Lung (tissue), 12 donors: ENCODE data around the gene KIAA1217. TPM values are rescaled to one million over a fixed set of nuclear protein-coding genes. Genes with fewer than 3 reads are reported as not detected.

Source experiments
- ATAC-seq: fragments of 200-7000 bp; cut with Tn5 transposase; one replicate; pipeline ENCODE4 v1.9.1; 2020; ENCODE audit warnings: moderate number of reproducible peaks; ENCODE audit not compliant: insufficient read depth, low FRiP score
- DNase-seq, 3 donors: peaks; one replicate each; pipeline ENCODE4 v3.0.0-alpha.2; 2013 to 2017
- H3K27ac ChIP-seq, 2 donors: one replicate each; pipeline ENCODE4 v1.5.1; 2013; ENCODE audit warnings: mild to moderate bottlenecking in 2 of 2, moderate library complexity in 2 of 2, control low read depth in 1 of 2, inconsistent platforms in 1 of 2, low read depth in 1 of 2, low read length in 1 of 2
- H3K27me3 ChIP-seq, 3 donors: one replicate each; pipeline ENCODE4 v1.5.1; 2013; ENCODE audit warnings: low read length in 2 of 3; ENCODE audit not compliant: control insufficient read depth in 3 of 3, insufficient read depth in 3 of 3
- H3K36me3 ChIP-seq, 4 donors: one replicate each; pipeline ENCODE4 v1.5.1; 2013; ENCODE audit warnings: low read length in 4 of 4, mild to moderate bottlenecking in 1 of 4, moderate library complexity in 1 of 4; ENCODE audit not compliant: control insufficient read depth in 4 of 4, insufficient read depth in 4 of 4
- H3K4me1 ChIP-seq, 5 donors: one replicate each; pipeline ENCODE4 v1.5.1; 2013; ENCODE audit warnings: low read length in 5 of 5, mild to moderate bottlenecking in 2 of 5, moderate library complexity in 1 of 5; ENCODE audit not compliant: control insufficient read depth in 5 of 5, insufficient read depth in 5 of 5
- H3K4me3 ChIP-seq: one replicate; pipeline ENCODE4 v1.5.1; 2013; ENCODE audit warnings: mild to moderate bottlenecking, control low read depth, moderate library complexity
- H3K9ac ChIP-seq, 2 donors: one replicate each; pipeline ENCODE4 v1.5.1; 2013; ENCODE audit warnings: low read length in 2 of 2, control low read depth in 1 of 2; ENCODE audit not compliant: insufficient read depth in 1 of 2
- H3K9me3 ChIP-seq, 4 donors: one replicate each; pipeline ENCODE4 v1.5.1; 2013; ENCODE audit warnings: low read length in 3 of 4, mild to moderate bottlenecking in 1 of 4, moderate library complexity in 1 of 4; ENCODE audit not compliant: control insufficient read depth in 4 of 4, insufficient read depth in 3 of 4
- WGBS, 2 donors: extraction: QIAGEN DNeasy Blood & Tissue Kit; methylation state at CpG; one replicate each; pipeline ENCODE4 v1.1.7; 2013; 5-methylcytosine and 5-hydroxymethylcytosine counted together
- polyA plus RNA-seq, 2 donors: library from polyadenylated mRNA; stranded (reverse); fragments of 200-250 nt; gene quantifications; one replicate each; pipeline ENCODE4 v1.2.1, GENCODE V29; 2013
- total RNA-seq, 2 donors: library from RNA; depleted of rRNA in 1 of 2; stranded (reverse); fragments of >200 nt in 1 of 2; gene quantifications; one replicate each; pipeline ENCODE4 v1.2.1, GENCODE V29; 2014 to 2021
- TF ChIP-seq, protein P1 (sequence below): IDR thresholded peaks from 2 replicates; pipeline ENCODE4 v1.5.1; 2012; ENCODE audit warnings: mild to moderate bottlenecking; ENCODE audit errors: control extremely low read depth, extremely low read depth
- donor health status: control.
- donor health status: control.
- donor health status: Bipolar disorder and iron deficiency.
- donor health status: healthy.
- donor health status: DM: yes; HTN: yes; CAD: no.

KIAA1217 gene
- total and polyA plus RNA-seq, 4 donors, result 5.5 to 58.6 (median 24.1) TPM

DNA sequence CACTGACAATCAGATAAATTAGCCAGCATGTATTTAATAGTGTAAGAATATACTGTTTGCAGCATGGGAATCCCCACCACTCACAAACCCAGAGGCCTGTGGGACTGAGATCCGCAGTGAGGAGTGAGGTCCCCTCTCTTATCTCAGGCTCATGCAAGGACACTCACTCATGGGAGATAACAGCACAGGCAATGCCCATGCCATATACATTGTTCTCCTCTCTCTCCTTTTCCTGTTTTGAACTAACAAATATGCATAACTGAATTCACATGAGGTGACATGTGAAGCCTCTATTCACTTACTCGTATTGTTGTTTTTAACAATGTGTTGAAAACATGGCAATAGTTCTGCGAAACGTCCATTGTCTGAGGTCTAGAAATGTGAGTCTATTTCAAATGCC, 284.2 kb downstream of the KIAA1217 start:
- WGBS, 2 donors, result 69 to 73% methylated on average over 4 of the region's 4 CpGs
- DNase-seq, result no peak
- H3K27ac ChIP-seq, result no peak overlapping the region

DNA sequence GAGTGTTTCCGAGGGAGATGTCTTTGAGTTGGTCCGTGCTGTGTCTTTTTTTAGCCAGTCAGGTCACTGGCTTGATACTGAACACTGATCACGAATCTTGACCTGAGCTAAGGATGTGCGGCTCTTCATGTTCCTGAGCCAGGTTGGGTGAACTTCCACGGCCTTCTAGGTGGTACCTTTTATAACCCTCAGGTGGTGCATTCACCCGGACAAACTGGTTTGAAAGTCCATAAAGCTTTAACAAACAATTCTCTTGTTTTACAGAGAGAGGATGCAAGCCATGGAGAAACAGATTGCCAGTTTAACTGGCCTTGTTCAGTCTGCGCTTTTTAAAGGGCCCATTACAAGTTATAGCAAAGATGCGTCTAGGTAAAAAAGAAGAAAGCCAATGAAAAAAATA, 285.3 kb downstream of the KIAA1217 start:
- no peak overlapping the region for H3K27ac ChIP-seq
- TF ChIP-seq, protein P1, sequence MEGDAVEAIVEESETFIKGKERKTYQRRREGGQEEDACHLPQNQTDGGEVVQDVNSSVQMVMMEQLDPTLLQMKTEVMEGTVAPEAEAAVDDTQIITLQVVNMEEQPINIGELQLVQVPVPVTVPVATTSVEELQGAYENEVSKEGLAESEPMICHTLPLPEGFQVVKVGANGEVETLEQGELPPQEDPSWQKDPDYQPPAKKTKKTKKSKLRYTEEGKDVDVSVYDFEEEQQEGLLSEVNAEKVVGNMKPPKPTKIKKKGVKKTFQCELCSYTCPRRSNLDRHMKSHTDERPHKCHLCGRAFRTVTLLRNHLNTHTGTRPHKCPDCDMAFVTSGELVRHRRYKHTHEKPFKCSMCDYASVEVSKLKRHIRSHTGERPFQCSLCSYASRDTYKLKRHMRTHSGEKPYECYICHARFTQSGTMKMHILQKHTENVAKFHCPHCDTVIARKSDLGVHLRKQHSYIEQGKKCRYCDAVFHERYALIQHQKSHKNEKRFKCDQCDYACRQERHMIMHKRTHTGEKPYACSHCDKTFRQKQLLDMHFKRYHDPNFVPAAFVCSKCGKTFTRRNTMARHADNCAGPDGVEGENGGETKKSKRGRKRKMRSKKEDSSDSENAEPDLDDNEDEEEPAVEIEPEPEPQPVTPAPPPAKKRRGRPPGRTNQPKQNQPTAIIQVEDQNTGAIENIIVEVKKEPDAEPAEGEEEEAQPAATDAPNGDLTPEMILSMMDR, result no peak
- peaks cover 0 to 2% (median 0%) of the 10 kb centered on the region in 4 donors for H3K9me3 ChIP-seq
- peaks cover 0 to 3% (median 0%) of the 10 kb centered on the region in 5 donors for H3K4me1 ChIP-seq
- no peaks in the 10 kb centered on the region for H3K27me3 ChIP-seq
- H3K4me3 ChIP-seq, result no peak overlapping the region
- H3K9ac ChIP-seq, result no peak overlapping the region
- DNase-seq, result no peak
- H3K36me3 ChIP-seq, result peaks cover 2 to 10% (median 5%) of the 10 kb centered on the region in 4 donors
- ATAC-seq, result no peak
- 87 to 94% methylated on average over 8 of the region's 8 CpGs for WGBS, 2 donors

More for the DNA sequence above, 284.2 kb downstream of the KIAA1217 start:
- H3K9me3 ChIP-seq, result peaks cover 0 to 2% (median 0%) of the 10 kb centered on the region in 4 donors
- no peak overlapping the region for H3K9ac ChIP-seq
- TF ChIP-seq, protein P1, result no peak
- H3K4me3 ChIP-seq, result no peak overlapping the region
- ATAC-seq, result no peak
- H3K4me1 ChIP-seq, result peaks cover 0 to 3% (median 0%) of the 10 kb centered on the region in 5 donors
- peaks cover 0 to 10% (median 4%) of the 10 kb centered on the region in 4 donors for H3K36me3 ChIP-seq
- no peaks in the 10 kb centered on the region for H3K27me3 ChIP-seq

DNA sequence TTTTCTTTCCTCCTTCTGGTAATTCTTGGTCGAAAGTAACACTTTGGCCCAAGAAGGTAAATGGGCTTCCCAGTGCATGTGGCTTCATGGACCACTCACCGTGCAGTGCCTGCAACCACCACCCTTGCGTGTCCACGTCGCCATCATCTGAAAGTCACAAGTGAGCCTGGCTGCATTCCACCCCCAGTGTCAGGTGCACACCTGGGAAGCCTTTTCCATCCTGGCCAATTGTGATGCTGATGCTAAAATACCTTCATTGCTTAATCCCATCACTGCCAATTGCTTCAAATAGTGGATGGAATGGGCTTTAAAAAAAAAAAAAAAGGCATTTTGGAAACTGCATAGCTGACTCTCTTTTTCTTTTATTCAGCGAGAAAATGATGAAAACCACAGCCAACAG, 285.8 kb downstream of the KIAA1217 start:
- DNase-seq (no peak), ATAC-seq (no peak)
- H3K27me3 ChIP-seq, result no peaks in the 10 kb centered on the region
- WGBS, 2 donors, result 94 to 96% methylated on average over 6 of the region's 6 CpGs
- H3K4me1 ChIP-seq, result peaks cover 0 to 3% (median 0%) of the 10 kb centered on the region in 5 donors
- H3K9me3 ChIP-seq, result peaks cover 0 to 2% (median 0%) of the 10 kb centered on the region in 4 donors
- no peak overlapping the region for H3K27ac ChIP-seq
- peaks cover 2 to 10% (median 5%) of the 10 kb centered on the region in 4 donors for H3K36me3 ChIP-seq
- no peak overlapping the region for H3K9ac ChIP-seq
- no peak overlapping the region for H3K4me3 ChIP-seq
- TF ChIP-seq, protein P1, result no peak
